HG03066 (cell line): ENCODE data around the gene SETDB1.

ENCODE experiments used
- ATAC-seq: cut with Tn5 transposase; IDR thresholded peaks from one replicate; pipeline ENCODE4 v1.9.1; 2021; ENCODE audit warnings: low read depth; ENCODE audit not compliant: unreplicated experiment

The SETDB1 gene

DNA sequence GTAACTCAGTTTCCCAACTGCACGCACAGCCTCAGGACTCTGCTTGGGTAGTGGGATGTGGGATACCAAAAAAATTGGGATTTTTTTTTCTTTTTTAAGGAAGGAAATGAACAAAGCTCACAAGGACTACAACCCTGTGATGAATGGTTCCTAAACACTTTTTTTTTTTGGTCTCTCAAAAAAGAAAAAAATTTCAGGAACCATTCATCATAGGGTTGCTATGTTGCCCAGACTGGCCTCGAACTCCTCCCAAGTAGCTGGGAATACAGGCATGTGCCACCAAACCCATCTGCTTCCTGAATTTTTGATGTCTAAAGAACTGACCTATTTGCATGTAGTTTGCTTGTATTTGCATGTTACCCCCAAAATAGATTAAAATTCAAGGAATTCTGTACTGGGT, 73.8 kb downstream of the SETDB1 start:
- ATAC-seq, result no peak

DNA sequence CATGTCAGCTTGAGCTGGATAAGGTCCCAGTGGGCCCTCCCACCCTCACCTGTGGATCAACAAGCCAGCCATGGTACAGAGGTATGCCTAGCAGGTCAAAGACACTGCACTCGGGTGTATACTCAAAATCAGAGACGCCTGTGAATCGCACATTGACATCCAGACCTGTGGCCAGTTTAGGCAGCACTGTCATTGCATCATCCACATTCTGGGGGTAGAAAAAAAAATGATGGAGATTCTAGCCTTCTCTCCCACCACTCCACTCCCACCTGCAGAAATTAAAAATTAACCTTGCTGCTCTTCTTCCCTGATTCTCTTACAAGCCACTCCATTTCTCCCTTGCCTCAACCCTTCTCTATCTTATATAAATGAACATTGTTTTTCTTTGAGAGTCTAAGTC, 74.2 kb downstream of the SETDB1 start:
- no peak for ATAC-seq

DNA sequence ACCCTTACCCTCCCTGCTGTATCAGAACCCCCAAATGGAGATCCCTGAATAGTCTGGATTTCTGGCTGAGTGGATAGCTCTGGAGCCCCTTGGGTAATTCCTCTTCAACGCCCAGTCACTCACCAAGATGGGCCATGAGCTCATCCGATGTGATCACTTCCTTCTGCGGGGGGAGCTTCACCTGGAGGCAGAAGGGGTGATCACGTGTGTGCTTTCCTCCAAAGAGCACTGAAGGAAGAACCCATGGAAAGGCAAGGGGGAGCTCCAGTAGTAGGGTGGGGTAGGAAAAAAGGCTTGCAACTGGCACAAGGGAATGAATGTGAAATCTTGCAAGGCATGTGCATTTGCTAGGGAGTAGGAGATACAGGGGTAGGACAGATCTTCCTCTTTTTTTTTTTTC, 75.4 kb downstream of the SETDB1 start:
- ATAC-seq, result no peak

DNA sequence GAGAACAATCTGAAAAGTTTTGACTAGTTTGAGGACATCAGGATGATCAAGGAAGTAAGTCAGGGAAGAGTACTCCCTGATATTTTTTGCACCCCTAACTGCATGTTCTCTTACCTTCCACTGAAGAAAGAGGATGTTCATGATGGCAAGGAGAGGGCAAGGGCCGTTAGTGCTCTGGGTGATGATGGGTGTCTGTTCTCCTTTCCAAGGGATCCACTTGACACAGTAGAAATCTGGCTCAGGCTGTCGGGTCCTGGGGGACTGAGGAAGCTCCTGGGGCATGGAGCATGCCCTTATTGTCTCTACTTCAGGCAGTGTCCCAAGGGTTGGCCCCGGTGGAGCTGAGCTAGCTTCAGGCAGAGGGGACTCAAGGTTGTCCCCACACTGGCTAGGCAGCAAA, 75.9 kb downstream of the SETDB1 start:
- ATAC-seq, result no peak

DNA sequence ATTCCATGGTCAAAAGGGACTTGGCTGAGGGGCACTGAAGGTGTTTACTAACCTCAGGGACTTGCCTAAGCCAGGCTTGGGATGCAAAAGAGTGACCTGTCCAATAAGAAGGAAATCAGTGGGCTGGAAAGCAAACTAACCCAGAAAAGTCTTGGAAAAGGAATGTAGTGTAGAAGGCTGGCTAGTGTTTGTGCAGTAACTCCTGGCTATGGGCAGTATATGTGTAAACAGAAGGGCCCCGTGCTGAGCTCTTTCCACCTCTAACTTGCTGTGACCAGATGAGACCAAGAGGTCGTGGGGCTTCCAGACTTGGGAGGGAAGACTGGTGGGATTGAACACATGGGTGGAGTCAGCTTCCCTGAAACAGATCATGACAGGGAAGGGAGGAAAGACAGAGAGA, 76.4 kb downstream of the SETDB1 start:
- no peak for ATAC-seq

DNA sequence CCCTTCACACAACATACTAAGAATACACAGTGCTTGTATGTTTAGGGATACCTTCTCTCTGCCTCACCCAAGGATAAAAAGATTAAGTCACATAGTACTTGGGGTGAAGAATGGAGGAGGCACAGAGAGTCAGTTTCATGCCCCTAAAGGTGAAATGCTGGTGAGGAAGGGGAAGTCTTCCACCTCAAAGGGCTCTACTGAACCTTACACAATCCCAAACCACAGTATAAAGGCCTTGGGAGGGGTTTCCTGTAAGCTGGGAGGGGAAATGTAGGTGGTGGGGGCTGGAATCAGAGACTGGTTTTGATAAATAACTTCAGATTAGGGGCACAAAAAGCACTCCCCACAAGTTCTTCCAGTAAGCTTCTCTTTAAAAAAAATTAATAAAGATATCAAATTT, 77.0 kb downstream of the SETDB1 start:
- no peak for ATAC-seq

DNA sequence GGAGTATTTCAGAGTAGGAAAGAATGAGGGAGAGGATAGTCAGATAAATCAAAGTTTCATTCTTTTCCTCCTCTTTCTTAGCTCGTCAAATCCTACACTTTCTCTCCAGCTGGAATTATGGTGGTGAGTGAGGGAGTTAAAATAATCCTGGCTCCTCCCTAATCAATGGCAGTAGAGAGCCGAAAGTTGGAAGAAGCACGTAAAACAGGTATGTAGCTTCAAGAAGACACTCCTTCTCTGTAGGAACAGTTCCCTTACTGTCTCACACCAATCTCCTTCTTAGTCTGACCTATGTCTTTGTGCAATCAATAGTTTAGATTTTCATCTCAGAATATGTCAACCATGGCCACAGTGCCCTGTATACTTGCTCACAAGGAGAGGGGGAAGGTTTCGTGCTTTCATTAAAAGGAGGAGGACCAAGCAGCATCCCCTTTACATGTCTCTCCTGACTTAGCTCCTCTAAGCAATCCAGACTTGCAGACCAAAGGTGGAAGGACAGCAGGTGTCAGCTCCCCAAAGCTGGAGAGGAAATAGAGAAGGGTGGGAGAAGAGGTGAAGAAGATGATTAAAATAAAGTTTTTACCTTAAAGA, 79.7 kb downstream of the SETDB1 start:
- ATAC-seq, result no peak

DNA sequence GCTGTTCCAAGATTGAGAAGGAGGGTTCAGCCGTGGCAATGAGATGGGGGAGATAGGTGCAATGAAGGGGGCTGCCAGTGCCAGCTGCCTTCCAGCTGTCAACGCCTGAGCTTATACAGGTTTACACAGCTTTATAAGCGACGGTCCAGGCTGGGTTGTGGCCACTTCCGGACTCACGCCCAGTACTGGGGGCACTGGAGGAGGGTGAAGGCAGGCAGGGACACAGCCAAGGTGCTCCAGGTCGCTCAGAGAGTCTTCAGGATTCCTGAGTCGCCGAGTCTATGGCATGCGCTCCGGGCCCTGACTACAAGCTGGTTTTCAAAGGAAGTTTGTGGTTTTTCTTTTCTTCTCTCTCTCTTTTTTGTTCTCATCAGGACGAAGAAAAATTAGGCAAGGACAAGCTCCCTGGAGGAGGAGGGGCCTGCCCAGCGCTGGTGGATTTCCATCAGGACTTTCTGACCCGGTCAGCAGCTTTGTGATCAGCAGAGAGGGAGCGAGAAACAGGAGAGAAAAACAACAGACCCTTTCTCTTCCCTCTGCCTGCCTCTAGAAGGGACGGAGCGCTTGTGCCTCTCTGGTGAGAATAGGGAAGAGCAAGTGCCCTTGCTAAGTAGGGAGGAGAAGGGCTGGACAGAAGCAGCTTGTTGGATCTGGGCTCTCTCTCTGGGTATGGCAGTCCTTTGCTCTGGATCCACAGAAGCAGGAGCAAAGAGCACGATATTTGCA, 80.3 kb downstream of the SETDB1 start, which contains the start of gene MINDY1:
Gene MINDY1 (minus strand): TSS at position 576 of the 726 bp plus-strand sequence. CDS start 4,285 bp downstream, outside the sequence.
- peak; percentile 46 for ATAC-seq

DNA sequence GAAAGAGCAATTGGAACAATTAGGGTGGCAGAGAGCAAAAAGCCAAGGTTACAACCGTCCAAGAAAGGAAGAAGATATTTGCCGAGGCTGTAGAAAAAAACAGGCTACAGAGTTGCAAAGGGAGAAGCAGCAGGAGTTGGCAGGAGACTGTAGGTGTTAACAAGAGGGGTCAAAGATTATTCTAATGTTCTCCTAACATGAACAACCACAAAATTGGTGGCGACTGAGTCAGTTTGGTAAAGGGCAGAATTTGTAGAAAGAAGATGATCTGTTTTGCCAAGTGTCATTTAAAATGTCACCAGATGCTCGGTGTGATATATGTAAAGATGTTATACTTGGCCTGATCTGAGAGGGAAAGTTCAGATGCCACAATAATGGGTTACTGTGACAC, 81.7 kb downstream of the SETDB1 start:
- ATAC-seq, result no peak

DNA sequence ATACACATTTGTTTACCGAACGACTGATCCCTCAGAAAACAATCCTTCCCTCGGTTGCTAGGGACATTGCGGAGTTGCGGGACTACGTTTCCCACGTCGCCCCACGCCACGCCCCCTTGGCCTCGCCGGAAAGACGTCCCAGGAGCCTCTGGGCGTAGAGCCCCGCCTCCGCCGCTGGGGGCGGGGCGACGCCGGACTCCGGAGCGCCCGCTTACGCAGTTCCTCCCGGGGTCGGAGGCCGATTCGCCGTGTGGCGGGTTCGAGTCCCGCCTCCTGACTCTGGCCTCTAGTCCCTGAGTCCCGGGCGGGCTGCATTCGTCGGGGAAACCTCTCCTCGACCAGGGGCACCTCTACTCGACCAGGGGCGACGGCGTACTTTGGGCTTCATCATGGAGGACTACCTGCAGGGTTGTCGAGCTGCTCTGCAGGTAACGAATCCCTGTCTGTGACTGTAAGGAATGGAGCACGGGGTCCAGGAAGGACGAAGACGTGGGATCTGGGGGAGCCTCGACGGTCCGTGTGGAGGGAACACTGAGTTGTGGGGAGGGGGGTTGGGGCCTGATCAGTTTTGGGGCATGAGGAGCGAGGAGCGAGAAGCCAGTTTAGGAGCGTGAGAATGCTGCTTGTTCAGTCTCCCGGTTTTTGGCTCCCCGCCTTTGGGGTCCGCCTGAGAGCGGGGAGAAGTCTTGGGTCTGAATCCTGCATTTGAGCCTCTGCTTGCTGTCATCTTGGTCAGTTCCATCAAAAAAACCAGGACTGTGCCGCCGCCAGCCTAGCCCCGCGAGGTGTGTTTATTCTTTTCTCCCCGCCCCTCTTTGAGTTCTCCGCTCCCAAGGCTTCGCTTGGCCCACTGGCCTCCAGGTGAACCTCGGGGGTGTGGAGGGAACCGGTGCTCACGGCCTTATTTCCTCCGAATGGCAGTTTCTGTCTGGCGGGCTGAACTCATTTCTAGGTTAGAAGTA, 82.4 kb downstream of the SETDB1 start, which contains the start of gene PRUNE1:
Gene PRUNE1 (plus strand): TSS at position 206 of the 962 bp plus-strand sequence. CDS start 184 bp downstream, at position 390.
- ATAC-seq, result peak; percentile 59

DNA sequence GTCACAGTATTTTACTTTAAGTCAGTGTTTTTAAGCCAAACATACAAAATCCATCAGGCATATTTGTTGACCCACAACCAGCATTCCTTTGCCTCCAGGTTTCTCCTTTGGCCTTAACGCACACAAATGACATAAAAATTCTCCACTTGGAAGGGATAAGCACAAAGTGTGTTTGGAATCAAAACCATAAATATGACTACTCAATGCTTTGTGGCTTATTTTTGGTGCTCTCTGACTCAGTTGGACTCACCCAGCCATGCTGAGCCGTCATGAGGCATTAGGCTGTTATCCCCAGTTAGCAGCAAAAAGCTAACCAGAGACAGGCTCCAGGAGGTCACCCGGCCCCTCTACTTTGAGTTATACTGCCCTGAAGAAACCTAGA, 83.0 kb downstream of the SETDB1 start:
- no peak for ATAC-seq

DNA sequence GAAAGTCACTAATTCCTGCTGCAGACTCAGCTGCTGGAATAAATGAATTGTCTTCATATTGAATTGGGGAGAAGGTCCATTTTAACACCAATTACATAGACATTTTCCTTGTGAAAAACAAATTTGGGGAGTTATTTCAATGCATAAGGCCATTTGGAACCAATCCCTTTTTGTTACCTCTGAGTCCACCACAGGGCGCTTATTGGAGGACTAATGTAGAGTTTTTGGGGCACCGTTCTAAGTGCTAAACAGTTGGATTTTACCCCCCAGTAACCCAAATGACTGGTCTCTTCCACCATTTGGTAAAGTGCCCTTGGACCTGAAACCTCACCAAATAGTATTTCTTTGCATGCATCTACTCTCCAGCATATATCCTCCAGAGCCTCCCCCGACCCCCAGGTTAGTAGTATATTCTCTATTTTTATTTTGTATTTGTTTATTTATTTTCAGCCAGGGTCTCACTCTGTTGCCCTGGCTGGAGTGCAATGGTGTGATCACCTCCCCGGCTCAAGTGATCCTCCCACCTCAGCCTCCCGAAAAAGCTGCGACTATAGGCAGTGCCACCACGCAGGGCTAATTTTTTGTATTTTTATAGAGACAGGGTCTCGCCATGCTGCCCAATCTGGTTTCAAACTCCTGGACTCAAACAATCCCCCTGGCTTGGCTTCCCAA, 83.6 kb downstream of the SETDB1 start:
- no peak for ATAC-seq

DNA sequence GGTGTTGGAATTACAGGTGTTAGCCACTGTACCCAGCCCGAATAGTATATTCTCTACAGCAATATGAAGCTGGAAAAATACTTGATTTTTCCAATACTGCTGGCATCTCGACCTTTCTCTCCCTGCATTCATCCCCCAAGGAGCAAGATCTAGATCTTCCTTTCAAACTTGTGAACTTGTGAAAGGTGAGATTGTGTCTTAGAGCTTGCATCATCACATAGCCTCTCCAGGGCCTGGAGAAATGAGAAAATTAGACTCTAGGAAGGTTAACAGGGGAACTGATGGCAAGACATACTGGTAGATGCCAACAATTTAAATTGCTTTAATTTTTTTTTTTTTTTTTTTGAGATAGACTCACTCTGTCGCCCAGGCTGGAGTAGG, 84.2 kb downstream of the SETDB1 start:
- ATAC-seq, result no peak

DNA sequence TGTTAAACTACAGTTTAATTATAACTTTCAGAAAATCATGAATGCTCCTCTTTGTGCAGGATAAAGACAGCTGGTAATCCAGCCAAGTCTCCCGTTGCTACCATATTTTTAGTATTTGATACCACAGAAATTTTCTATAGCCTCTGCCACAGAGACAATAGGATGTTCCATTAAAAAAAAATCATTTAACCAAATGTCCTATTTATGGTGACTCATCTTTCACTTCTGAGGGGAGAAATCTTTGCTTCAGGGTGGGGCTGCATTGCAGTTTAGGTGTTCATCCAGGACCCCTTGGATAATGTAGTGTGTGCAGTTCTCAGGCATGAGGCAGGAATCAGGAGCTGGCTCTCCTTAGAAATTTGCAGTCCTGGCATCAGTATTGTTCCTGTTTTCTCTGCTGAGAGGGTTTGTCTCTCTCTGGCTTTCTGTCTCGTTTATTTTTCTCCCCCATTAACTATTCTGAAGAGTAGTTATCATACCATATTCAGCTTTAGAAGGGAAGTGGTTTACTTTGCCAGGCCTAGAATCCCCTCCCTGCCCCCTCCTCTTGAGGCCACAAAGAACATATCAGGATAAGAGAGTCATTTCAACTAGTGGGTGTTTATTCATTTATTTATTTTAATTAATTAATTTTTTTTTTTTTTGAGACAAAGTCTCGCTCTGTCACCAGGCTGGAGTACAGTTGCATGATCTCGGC, 85.1 kb downstream of the SETDB1 start:
- no peak for ATAC-seq

DNA sequence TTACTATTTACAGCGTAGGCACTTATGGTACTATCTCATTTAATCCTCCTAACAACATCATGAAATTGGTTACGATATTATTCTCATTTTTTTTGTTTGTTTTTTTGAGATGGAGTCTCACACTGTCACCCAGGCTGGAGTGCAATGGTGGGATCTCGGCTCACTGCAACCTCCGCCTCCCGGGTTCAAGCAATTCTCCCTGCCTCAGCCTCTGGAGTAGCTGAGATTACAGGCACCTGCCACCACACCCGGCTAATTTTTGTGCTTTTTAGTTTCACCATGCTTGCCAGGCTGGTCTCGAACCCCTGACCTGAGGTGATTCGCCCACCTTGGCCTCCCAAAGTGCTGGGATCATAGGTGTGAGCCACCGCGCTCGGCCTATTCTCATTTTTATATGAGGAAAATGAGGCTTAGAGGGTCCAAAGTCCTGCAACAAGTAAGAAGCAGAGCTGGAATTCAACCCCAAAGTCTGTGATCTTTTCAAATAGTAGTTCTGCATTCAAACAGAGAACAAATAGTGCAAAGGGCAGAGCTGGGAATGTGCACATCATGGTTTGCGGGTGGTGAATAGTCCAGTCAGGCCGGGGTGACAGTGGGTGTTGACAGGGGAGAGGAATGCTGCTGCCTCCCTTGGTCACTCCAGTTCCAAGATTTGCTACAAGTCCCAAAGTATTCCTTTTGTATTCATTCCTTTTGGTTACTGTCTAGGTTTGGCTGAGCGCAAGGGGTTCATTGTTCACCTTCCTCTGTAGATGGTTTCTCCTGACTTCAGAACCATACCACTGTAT, 86.7 kb downstream of the SETDB1 start:
- ATAC-seq, result no peak

DNA sequence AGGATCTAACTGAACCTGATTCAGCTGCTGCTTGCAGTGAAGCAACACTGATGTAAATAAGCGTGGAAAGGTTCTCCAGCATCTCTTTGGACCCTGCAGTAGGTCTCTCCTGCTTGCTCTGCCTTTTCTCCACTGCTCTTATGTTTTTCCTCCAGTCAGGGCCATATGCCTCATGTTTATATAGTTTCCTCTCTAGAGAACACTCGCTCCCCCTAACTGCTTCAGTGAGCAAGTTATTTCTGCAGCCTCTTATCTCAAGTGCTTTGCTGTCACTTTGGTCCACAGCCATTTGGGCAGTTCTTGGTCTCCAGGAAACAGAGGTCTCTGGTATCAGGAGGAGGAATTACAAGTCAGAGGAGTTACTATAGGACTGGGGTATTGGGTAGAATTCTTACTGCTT, 87.4 kb downstream of the SETDB1 start:
- no peak for ATAC-seq
